Hepatocyte (in vitro differentiated cells): ENCODE results near the gene CELF5.

Experiments used
- EZH2phosphoT487 ChIP-seq: fragments of 200-600 bp; sonication (generic); IDR thresholded peaks from one replicate; pipeline ENCODE4 v1.6.1; 2018; ENCODE audit warnings: antibody characterized with exemption, mild to moderate bottlenecking, low read depth, moderate library complexity; ENCODE audit not compliant: unreplicated experiment, severe bottlenecking
- TF ChIP-seq, protein P1 (sequence below): fragments of 200-600 bp; sonication (generic); IDR thresholded peaks from 2 replicates; pipeline ENCODE4 v1.5.1; 2016; ENCODE audit warnings: antibody characterized with exemption, mild to moderate bottlenecking; ENCODE audit not compliant: poor library complexity

DNA sequence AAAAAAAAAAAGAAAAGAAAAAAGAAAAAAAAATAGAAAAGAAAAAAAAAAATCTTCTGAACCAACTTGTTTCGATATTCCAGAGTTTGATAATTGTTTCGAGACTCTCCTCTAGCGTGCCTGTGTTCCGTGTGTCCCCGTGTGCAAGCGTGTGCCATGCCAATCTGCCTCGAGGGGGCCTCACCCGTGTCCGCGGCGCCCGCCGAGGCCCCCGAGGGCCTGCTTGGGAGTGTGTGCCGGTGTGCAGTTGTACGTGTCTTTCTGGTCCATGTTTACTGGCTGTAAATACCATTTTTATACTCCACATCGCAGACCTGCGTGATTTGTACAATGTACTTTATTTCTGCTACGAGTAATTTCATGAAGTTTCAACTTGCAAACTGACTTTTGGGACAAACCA is 72.0 kb downstream of the CELF5 start:
- TF ChIP-seq, protein P1, sequence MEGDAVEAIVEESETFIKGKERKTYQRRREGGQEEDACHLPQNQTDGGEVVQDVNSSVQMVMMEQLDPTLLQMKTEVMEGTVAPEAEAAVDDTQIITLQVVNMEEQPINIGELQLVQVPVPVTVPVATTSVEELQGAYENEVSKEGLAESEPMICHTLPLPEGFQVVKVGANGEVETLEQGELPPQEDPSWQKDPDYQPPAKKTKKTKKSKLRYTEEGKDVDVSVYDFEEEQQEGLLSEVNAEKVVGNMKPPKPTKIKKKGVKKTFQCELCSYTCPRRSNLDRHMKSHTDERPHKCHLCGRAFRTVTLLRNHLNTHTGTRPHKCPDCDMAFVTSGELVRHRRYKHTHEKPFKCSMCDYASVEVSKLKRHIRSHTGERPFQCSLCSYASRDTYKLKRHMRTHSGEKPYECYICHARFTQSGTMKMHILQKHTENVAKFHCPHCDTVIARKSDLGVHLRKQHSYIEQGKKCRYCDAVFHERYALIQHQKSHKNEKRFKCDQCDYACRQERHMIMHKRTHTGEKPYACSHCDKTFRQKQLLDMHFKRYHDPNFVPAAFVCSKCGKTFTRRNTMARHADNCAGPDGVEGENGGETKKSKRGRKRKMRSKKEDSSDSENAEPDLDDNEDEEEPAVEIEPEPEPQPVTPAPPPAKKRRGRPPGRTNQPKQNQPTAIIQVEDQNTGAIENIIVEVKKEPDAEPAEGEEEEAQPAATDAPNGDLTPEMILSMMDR, result no peak
- no peak for TF ChIP-seq EZH2phosphoT487
